GM18868 (cell line): ENCODE measurements around the gene MAP3K13.
"Not testable (repeated sequence)": the region's sequence is repeated elsewhere in the genome, so short reads cannot be mapped to it uniquely, and the experiment has no call there.

Experiments used
- ATAC-seq: cut with Tn5 transposase; IDR thresholded peaks from one replicate; pipeline ENCODE4 v1.9.1; 2021; ENCODE audit warnings: mild to moderate bottlenecking, moderate library complexity; ENCODE audit not compliant: unreplicated experiment

Gene MAP3K13

DNA sequence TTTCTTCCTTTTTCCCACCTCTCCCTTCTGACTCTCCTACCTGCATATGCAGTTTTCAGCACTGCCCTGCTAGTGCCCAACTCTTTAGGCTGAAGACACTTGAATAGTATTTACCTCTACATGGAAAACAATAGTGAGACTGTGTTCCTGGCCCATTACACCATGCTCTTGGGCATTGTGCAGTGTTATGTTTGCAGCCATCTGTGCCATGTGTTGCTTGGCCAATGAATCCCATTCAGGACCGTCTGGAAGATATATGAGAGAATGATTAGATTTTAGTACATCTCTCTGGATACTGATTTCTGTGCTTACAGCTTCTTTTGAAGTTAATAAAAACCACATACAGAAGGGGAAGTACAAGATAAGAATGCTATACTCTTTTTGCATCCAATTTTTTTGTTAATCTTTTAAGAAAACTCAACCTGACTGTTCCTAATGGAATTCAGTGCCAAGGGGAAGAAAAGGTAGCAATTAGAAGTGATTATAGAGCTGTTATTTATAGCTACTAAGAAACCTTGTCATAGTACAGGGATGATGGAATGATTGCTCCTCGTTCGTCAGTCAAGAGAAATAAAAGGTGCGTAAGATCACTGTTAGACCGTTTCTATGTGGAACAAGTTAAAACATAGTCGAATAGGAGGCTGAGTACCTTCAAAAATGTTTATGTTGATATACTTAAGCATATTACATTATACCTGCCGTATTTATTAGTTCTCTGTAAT, 77.0 kb downstream of the MAP3K13 start:
- ATAC-seq = no peak

DNA sequence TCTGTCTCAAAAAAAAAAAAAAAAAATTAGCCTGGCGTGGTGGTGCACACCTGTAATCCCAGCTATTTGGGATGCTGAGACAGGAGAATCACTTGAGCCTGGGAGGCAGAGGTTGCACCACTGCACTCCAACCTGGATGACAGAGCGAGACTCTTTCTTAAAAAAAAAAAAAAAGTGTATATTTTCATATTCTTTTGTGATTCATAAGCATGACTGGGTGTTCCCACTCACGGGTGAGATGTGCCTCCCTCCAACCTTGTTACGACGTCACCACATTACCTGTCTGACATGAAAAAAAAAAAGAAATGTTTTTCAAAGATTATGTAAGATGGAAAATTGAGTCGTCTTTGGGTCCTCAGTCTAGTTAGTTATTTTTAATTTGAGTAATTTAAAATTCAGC, 79.1 kb downstream of the MAP3K13 start:
- ATAC-seq = no peak

DNA sequence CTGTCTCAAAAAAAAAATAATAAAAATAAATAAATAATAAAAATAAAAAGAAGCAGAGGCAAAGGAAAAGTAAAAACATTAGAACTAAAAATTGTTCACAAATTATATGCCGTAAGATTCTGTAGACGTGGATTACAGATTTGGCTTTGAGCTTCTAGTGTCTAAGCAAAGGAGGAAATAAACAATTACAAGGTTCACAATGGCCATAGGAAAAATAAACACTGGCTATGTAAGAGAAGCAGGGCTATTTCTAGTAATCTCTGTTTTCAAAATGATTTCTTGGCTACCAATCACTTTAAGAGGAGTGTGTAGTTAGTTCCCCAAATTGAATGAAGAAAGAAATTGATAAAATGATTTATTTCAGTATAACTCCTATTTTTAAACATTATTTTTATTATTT, 81.4 kb downstream of the MAP3K13 start:
- ATAC-seq = no peak

DNA sequence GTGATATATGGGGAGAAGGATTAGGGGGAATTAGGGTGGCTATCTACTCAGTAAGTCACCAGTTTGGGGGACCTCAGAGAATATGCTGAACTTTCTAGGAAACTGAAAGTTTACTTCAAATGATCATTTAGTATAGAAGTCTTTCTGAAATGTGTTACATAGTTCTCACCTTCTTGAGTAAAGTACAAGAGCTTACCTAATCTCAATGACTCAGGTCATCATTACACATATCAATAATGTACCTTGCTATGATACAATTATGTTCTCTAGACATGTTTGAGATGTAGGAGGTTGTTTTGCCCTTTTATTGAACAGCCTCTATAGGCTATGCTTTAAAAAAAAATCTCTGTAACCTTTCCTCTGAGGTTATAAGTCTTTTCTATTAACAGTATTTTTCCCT, 85.2 kb downstream of the MAP3K13 start:
- ATAC-seq = no peak

DNA sequence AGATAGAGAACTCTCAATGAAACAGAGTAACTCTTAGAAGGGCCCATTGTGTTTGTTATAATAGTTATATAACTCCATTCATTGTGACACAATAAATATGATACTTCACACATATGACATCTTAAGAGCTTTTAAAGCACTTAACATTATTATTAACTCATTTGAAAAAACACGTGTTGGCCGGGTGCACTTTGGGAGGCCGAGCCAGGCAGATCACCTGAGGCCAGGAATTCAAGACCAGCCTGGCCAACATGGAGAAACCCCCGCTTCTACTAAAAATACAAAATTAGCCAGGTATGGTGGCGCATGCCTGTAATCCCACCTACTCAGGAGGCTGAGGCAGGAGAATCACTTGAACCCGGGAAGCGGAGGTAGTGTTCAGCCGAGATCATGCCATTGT, 88.5 kb downstream of the MAP3K13 start:
- ATAC-seq = not testable (repeated sequence)

DNA sequence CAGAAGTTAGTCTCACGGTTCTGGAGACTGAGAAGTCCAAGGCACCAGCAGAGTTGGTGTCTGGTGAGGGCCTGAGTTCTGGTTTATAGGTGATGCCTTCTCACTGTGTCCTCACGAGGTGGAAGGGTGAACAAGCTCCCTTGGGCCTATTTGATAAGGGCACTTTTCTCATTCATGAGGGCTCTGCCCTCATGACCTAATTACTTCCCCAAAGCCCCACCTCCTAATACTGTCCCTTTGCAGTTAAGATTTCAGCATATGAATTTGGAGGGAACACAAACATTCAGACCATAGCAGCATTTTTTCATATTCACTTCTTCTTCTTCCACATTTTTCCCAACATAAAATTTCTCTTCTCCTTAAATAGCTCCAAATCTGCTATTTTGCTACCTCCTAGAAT, 94.4 kb downstream of the MAP3K13 start:
- no peak for ATAC-seq

DNA sequence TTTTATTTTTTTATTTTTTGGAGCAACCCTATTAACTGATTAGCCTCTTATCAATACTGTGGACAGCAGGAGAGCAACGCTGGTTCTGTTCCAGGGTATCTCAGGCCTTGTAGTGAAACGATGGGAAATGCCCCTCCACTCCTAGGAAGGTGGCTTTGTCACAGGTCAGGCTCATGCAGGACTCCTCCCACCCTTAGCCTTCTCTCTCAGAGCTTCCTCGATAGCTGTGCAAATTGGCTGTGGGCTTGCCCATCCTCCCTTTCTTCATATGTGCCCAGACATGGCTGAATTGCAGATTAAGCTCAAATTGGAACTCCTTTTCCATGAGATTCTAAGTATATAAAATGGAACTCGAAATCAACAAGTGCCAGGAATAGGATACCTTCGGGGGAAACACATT, 97.4 kb downstream of the MAP3K13 start:
- no peak for ATAC-seq

DNA sequence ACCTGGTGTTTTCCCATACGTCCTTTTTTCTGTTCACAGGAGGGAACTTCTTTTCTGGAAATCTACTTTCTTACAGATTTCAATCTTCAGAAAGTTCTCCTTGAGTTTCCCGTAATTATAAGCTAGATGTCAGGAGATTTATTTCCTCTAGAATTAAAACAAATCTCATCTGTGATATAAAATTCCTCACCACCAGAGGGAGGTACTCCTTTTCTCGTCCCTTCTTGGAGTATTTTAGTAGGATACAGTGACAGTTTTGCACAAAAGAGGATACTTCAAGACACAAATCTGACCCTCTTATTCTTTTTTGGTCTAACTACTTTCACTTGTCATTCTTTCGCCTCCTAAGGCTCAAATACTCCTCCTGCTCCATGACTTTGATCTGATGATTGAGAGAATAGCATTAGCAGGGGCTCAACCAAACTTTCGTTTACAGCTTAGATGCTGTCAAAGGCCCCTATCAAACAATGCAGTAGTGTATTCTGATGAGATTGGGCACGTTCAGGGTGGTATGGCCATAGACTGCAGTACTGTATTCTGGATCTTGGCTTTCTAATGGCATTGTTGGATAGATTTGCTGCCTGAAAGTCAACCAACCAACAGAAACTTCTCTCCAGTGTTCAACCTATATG, 97.9 kb downstream of the MAP3K13 start:
- no peak for ATAC-seq

DNA sequence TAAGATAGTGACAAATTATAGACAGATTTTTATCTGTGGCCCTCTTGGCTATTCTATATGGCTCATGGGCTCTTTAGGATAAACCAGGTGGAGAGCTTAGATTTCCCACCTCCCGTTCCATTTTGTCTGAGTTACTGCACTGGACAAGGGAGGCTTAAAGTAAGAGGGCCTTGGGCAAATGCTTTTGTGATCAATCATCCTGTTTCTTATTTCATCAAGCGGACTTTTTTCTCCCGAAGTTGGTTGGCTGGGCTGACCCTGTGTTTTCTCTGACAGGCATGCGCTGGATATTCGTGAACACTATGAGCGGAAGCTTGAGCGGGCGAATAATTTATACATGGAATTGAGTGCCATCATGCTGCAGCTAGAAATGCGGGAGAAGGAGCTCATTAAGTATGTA, 102.5 kb downstream of the MAP3K13 start:
- ATAC-seq = no peak

DNA sequence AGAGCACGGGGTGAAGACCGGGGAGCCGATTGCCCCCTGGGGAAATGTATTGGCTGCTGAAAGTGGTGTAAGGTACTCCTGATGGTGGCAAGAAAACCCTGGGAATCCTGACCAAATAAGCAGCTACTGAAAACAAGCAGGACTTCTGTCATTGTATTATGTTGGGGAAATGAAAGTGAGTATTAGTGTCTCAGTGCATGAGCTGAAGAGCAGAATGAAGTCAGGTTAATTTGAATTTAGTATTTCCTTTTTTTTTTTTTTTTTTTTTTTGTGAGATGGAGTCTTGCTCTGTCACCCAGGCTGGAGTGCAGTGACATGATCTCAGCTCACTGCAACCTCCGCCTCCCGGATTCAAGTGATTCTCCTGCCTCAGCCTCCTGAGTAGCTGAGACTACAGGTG, 103.2 kb downstream of the MAP3K13 start:
- not testable (repeated sequence) for ATAC-seq

DNA sequence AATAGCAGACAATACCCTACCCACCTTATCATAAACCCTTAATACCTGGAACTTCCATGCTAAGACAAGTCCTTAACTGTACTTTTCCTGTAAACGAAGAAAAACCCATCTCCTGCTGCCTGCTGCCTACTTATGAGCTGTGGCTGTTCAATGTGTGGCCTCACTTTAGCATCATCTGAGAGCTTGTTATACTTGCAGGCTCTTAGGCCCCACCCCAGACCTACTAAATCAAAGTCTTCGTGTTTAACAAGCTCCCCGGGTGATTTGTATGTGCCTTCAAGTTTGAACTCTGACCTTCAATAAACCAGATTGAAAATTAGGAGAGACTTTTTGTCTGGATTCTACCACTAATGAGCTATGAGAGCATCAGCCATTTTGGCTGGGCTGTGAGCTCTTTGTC, 106.6 kb downstream of the MAP3K13 start:
- no peak for ATAC-seq

DNA sequence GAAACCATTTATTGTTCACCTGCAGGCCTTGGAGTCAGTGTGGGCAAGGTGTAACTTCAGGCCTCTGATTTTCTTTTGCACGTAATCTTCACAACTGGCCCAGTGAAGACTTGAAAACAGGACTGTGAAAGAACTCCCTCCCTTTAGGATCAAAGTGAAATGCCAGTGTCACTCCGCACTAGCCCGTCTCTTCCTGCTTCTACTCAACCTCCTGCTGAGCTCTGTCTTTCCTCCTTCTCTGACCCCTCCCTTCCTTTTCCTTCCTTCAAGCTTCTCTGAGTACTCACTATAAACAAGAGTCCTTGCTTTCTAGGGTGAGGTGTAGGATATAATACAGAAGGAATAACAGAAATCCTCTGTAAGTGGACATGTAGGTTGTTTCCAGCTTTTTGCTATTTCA, 107.4 kb downstream of the MAP3K13 start:
- no peak for ATAC-seq

DNA sequence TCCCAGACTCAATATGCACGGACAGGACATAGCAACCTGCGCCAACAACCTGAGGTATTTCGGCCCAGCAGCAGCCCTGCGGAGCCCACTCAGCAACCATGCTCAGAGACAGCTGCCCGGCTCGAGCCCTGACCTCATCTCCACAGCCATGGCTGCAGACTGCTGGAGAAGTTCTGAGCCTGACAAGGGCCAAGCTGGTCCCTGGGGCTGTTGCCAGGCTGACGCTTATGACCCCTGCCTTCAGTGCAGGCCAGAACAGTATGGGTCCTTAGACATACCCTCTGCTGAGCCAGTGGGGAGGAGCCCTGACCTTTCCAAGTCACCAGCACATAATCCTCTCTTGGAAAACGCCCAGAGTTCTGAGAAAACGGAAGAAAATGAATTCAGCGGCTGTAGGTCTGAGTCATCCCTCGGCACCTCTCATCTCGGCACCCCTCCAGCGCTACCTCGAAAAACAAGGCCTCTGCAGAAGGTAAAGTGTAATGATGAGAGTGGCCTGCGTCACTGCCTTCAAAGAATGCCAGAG, 110.4 kb downstream of the MAP3K13 start:
- ATAC-seq = no peak

DNA sequence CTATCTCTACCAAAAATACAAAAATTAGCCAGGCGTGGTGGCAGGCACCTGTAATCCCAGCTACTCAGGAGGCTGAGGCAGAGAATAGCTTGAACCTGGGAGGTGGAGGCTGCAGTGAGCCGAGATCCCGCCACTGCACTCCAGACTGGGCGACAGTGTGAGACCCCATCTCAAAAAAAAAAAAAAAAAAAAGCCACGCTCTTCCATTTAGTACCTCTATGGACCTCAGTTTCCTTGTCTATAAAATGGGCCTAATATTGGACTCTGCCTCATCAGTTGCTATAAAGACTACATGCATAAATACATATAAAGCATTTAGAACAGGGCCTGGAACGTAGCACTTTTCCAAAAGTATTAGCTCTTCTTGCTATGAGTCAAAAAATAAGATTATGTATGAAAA, 112.0 kb downstream of the MAP3K13 start:
- ATAC-seq = not testable (repeated sequence)

DNA sequence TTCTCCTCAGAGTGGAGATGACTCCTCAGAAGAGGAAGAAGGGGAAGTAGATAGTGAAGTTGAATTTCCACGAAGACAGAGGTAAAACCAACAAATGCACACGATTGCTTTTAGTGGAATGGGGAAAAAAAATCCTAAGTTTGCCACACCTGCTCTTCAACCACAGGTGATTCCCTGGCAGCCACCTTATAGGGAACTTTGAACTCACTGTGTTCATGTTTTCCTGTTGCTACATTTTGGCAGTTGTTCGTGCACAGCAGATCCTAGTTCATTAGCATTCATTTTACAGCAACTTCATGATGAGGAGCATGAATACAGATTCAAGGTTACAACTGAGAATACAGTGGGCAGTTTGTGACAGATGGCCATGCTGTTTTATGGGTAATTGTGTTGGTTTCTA, 114.4 kb downstream of the MAP3K13 start:
- no peak for ATAC-seq

DNA sequence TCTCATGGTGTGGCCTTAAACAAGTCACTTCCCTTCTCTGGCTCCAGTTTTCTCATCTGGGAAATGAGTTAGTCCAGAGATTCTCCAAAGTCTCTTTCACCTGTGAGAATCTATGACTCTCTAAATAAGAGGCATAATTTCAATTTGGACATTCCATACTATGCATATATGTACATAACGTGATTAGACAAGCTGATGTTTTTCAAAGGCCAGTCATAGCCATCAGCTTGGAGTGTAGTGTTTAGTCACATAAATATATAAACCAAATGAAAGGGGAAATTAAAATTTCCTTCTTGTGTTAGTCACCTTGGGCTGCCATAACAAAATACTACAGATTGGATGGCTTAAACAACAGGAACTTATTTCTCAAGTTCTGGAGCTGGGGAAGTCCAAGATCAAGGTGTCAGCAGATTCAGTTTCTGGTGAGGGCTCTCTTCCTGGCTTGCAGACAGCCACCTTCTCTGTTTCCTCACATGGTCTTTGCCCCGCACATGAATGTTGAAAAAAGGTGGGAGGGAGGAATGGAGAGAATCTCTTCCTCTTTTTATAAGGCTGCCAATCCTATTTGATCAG, 116.5 kb downstream of the MAP3K13 start:
- no peak for ATAC-seq

DNA sequence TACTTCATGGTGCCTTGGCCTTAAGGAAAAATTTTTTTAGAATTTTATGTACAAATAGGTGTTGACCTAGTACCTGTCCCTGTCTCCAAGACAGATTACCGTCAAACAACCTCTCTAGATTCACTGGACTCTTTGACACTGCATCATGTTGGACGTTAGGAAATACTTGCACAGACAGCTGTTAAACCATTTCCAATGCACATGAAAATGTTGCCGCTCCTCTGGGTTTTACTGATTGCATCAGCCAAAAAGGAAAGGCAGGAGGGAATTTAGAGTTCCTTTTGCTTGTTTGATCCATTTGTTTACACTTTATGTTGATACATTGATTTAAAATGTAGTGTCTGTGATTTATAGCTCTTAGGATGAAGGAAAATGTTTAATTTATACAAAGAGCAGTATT, 121.4 kb downstream of the MAP3K13 start:
- no peak for ATAC-seq

DNA sequence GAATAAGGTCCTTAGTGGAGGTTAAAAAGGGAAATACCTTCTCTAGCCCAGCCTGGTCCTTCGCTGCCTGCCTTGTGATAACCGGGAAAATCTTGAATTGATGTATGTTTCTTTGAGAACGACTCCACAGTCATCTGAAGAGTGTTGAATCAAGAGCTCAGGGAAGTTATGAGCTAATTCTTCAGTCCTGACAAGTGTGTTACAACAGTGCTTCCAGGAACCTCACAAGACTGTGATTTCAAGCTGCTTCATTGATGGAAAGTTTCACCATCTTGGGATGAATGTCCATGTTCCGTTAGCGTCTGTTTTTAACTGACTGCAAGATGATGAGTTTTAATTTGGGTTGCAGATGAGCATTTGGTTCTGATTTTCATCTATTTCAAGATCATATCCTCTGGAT, 123.5 kb downstream of the MAP3K13 start:
- no peak for ATAC-seq

DNA sequence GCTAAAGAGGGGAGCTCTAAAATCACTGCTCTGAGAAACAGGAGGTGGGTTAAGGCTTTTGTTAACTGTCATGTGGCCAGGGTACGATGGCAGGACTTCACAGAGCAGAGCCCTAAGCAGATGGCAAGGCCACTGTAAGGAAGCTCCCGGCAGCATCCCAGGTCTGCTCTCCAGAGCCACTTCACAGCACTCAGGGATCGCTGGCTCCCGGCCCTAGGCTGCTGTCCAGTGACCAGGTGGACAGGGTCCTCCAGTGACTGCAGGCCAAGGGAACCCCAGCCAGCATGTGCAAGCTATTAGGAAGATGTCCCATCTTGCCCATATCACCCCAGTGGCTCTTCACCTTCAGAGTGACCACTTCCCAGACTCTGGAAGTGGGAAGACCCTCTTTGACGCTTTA, 125.5 kb downstream of the MAP3K13 start:
- no peak for ATAC-seq

DNA sequence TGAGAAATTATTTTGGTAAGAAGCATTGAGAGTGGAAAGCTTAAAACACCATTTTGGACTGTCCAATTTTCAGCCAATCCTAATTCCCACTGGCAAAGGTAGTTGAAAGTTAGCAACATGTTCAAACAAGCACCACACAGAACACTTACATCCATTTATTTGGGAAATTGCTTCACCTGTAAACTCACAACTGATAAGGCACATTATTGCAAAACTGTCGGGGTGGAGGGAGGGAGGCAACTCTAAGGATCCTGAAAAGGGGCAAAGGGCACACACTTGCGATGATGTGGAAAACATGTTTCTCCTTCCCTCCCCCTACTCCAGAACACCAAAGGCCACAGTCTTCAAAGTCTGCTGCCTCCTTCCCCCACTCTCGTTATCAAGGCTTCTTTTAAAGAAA, 126.5 kb downstream of the MAP3K13 start:
- no peak for ATAC-seq

DNA sequence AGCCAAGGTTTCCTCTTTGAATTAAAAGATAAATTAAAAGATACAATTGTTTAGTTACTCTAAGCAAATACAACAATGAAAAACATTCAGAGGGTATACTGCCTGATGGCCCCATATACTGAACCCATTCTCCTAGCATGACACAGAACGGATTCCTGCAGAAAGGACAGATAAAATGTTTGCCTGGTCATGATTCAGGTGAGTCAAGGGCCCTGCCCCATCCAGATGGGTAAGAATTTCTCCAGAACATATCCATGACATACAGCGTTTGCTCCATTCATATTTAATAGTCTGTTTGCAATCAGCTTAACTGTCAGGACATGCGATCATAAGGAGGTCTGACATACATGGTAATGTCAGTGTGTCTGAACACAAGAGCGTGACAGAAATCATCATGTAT, 127.3 kb downstream of the MAP3K13 start:
- no peak for ATAC-seq
